ENCODE results near the gene BLOC1S6.
"Not testable (repeated sequence)": the region's sequence is repeated elsewhere in the genome, so short reads cannot be mapped to it uniquely, and the experiment has no call there.

Gene BLOC1S6

DNA sequence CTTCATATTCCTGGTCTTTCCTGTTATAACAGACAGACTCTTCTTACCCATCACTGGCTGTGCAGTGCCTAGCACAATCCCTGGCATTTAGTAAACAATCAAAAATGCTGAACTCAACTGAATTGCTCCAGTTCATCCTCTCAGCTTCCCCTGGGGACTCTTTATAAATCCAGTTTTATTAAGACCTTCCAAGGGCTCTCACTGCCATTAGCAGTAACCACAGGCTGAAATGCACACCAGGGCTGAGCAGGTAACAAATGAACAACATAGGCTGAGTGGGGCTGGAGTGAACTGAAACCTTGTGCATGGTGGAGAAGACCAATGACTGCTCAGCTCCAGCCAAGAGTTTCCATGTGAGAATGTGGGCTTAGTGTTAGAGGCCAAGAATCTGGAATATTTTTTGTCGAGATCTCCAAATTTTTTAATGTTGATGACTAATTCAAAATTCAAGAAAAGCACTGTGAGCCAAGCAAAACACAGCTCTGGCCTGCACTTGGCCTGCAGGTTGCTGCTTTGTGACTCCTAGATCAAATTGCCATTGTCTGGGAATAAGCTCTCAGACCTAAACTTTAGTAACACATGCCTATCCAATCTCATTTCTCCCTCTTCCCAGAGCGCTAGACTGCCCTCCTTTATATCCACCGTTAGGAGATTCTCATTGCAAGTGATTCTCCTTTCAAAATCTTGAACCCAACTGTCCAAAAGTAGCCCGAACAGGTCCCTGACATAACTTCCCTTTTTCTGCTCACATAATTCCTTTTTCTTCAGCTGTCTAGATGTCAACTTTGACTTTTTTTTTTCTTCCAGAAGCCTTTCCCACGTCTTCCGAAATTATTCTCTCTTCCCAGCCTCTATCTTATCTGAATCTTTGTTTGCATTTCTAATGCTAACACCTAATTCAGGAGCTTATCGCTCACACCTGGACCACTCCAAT, 55.1 kb downstream of the BLOC1S6 start:
- DNase-seq, result no peak

DNA sequence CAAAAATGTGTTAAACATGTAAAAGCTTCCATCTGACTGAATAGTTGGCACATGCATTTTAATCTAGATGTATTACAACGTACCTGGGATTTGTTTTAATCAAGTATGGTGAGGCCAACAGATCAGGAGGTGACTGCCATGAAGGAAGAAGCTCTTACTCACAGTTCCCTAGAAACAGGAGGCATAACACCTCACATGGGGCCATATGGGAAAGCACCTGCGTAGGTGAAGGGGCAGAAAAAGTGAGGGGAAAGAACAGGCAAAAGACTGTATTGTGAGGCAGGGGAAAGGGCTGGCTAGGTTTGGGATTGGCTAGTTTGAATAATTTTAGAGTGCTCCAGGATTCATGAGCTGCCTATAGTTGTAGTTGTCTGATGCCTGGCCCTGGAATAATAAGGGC, 57.3 kb downstream of the BLOC1S6 start:
- DNase-seq, result no peak

DNA sequence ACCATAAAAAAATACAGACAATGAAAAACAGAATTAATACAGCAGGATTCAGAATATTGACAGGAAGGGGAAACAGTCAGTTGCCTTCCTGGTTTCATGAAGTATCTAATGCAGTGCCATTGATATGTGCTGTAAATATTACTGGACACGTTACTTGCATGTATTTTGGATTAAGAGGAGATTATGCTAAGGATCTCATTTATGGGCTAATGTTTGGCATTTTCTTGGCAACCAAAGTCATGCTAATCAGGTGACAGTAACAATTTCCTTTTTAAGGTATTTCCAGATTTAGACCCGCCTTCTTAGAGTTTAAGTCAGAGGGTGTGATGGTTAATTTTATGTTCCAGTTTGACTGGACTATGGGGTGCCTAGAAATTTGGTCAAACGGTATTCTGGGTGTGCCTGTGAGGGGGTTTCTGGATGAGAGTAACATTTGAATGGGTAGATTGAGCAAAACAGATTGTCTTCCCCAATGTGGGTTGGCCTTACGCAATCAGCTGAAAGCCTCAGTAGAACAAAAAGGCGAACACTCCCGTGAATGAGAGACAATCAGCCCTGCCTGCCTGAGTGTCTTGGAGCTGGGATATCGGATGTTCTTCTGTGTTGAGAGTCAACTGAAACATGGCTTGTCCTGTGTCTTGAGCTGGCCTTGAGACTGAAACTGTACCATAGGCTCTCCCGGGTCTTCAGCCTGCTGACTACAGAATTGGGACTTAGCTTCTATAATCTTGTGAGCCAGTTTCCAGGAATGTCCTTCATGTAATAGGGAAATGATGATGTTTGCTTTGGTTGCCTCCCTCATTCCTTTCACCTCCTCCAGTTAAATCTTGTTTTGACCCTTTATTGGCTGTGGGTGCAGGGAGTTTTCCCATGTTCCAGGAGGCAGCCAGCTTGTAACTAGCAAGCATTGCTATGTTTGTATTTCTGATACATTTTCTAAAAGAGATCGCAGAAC, 58.1 kb downstream of the BLOC1S6 start:
- no peak for DNase-seq

DNA sequence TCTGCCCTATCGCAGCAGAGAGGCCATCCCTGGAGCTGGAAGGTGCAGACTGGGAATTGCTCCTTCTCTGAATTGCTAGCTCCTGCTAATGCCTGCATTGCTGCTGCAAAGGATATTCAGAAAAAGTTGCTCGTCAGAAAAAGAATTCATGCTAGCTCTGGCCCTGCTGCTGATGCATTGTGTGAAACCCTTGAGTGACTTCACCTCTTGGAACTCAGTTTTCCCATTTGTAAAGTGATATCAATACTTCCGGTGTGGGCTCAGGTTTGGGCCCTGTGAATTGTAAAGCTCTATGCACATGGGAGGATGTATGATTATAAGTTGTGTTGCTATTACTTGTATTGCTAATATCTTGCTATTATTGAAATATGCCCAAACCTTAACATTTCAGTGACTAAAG, 59.0 kb downstream of the BLOC1S6 start:
- DNase-seq, result no peak

DNA sequence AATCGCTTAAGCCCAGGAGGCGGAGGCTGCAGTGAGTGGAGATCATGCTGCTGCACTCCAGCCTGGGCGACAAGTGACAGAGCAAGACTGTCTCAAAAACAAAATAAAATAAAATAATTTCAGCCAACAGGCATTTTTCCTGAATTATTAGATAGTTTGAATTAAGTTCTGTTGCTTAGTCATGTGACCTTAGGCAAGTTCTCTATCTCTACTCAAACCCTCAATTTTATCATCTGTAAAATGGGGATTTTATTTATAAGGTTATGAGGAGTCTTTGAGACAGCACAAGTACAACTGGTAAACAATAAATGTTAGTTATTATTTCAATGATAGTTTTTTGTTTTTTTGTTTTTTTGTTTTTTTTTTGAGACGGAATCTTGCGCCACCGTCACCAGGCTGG, 60.6 kb downstream of the BLOC1S6 start:
- no peak for DNase-seq

DNA sequence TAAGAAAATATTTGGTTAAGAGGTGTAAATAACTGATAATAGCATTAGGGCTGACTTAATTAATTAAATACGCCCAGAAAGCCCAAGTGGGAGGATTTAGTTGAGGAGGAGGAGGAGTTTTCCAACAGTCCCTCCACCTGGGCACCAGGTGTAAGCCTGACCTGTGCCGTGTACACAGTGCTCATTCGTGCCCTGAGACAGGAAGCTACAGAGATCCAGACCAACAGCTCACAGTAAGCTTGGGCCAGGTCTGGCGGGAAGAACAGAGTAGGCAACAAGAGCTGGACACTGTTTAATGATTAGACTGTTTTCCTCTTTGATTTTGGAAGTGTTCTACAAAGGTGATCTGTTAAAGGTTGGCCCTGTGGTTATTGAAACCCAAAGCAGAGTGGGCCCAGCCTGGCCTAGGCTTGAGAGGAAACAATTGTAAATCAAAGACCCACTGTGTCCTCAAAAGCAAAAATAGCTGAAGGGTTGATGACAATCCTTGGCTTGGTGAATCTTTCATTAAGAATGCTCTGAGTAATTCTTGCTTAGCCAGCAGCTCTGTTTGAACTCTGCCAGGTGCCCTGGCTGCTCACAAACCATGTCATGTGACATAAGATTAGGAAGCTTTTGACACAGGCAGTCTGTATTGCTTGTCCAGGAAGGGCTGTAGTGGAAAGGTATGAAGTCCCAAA, 61.5 kb downstream of the BLOC1S6 start:
- no peak for DNase-seq

DNA sequence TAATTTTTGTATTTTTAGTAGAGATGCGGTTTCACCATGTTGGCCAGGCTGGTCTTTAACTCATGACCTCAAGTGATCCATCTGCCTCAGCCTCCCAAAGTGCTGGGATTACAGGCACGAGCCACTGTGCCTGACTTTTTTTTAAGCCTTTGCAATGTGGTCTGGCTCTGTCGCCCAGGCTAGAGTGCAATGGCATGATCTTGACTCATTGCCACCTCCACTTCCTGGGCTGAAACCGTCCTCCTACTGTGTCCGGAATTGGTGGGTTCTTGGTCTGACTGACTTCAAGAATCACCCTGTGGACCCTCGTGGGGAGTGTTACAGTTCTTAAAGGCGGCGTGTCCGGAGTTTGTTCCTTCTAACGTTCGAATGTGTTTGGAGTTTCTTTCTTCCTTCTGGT, 62.8 kb downstream of the BLOC1S6 start:
- not testable (repeated sequence) for DNase-seq

DNA sequence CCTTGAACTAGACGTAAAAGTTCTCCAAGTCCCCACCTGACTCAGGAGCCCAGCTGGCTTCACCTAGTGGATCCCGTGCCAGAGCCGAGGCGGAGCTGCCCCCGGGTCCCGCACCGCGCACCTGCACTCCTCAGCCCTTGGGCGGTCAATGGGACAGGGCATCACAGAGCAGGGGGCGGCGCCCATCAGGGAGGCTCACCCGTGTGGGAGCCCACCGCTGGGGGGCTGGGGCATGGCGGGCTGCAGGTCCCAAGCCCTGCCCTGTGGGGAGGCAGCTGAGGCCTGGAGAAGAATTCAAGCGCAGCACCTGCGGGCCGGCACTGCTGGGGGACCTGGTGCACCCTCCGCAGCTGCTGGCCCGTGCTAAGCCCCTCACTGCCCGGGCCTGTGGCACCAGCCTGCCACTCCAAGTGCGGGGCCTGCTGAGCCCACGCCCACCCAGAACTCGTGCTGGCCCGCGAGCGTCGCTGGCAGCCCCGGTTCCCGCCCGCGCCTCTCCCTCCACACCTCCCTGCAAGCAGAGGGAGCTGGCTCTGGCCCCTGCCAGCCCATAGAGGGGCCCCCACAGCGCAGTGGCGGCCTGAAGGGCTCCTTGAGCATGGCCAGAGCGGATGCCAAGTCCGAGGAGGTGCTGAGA, 63.8 kb downstream of the BLOC1S6 start:
- no peak for DNase-seq

DNA sequence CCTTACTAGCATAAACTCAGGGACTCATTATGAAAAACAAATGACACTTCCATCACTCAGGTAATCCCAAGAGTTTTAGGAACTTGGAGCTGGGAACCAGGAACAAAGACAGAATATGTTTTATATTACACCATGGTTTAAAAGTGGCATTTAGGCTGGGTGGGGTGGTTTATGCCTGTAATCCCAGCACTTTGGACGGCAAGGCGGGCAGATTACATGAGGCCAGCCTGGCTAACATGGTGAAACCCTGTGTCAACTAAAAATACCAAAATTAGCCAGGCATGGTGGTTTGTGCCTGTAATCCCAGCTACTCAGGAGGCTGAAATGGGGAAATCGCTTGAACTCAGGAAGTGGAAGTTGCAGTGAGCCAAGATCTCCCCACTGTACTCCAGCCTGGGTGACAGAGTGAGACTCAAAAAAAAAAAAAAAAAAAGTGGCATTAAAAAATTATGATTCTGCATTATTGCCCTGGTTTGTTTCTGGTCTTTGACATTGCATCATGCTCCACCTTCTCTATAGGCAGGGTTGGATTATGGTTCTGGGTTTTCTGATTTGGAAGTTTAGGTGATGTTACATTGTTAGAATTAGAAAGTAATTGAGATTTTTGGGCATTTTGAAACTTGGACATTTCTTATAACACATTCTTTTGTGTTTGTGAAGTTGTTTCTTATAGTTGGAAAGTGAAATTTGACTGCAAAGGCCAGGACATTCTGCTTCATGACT, 66.7 kb downstream of the BLOC1S6 start:
- no peak for DNase-seq

DNA sequence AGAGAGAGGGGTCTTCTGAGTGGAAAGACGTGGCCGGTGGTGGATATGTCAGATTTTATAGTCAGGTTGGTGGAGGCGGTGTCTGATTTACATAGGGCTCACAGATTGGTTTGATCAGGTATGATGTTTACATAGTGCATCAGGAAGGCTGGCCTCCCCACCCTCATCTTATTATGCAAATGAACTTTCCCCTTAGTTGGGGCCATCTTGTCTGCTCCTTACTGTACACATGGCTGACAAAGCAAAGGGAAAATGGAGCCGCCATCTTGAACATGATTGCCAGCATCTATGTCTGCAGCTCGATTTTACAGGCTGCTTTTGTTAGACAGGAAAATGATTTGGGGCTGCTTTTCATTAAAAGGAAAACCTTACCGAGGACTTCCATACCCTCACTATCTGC, 67.6 kb downstream of the BLOC1S6 start:
- no peak for DNase-seq

DNA sequence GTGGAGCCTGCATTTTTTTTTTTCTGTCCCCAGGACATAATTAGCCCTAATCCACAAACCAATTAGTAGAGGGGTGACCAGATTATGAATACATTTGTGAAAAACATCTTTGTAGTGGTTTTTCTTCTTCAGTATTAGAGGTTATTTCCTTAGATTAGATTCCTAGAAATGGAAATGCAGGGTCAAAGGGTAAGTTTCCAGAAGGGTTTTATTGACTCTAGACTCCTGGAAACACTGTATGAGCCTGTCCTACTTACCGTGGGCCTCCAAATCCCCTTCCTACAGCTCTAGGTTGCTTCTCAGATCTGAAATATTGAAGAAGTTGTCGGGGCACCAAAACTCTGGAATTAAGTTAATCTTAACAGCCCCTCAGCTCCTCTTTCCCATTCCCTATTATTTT, 70.1 kb downstream of the BLOC1S6 start:
- no peak for DNase-seq

DNA sequence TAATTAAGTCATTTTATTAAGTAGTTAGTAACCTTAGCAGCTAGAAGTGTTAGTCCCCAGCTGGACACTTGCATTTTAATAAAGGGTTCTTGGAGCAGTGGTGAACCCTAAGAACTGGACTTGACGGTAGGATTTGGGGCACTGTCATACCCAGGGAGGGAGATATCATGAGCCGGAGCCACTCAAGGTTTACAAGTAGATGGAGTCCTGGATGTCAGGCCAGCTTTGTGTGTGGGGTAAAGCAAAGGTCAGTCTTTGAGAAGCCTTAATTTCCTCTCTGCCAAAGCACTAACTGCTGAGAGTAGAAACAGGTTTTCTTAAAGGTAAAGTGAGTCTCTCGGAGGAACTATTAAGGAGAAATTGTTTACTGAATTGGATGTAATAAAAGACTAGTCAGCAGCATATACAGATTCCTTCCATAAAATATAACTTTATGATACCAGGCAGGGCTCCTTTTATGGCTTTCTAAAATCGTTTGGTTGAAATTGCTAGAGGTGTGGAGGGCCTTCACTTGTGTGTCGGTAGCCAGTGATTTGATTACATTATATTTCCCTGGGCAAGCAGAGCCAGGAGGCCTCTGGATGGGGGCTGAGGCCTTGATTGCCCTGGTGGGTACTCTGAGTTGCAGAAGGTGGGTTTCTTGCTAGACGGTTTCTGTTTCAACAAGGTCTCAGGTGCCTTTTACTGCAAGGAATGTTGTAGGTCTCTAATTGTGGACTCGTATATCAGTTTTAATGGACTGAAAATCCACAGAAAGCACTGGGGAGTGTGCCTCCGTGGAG, 70.8 kb downstream of the BLOC1S6 start:
- no peak for DNase-seq
